ENCODE results near the gene AGBL4.

The AGBL4 gene

DNA sequence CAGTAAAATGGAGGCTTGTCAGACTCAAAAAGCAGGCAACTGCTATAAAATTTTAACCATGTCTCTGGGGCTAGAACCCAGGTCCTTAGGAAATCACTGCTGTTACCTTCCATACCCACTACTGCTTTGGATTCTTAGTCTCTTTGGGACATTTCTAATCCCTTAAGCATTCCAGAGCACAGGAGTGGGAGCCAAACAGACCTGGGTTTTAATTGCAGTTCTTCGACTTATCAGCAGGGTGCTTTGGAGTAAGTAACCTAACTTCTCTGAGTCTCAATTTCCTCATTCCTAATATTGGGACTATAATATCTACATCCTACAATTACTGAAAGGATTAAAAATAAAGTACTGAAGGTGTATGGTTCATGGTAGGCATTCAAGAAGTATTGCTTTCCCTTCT is 1086.0 kb downstream of the AGBL4 start:
- no peak for DNase-seq

- DNase-seq = no peak
Measured at GRCh38 chr1:48936436-48936835, 1087.3 kb downstream of the AGBL4 start.

- no peak for DNase-seq
Measured at GRCh38 chr1:48932366-48932765, 1091.4 kb downstream of the AGBL4 start.

DNA sequence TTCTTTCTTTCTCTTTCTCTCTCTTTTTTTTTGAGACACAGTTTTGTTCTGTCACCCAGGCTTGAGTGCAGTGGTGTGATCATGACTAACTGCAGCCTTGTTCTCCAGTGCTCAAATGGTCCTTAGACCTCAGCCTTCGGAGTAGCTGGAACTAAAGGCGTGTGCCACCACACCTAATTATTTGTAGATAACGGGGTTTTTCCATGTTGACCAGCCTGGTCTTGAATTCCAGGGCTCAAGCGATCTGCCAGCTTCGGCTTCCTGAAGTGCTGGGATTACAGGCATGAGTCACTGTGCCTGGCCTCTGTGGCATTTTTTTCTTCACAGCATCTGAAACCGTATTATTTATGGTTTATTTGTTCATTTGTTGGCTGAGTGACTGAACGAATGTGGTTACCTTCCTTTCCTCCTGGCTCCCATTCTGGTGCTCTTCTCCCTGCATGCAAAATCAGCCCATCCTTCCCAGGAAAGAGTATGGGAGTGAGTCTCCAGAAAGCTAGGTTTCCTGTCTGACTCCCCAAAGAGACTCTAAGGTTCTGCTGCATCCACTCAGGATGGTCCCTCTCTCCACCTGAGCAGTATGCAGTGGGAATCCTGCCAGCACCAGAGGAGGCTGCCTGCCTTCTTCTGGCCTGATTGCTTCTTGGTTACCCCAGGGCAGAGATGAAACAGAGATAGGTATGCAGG is 1092.1 kb downstream of the AGBL4 start:
- DNase-seq = no peak

- no peak for DNase-seq
Measured at GRCh38 chr1:48930011-48930410, 1093.7 kb downstream of the AGBL4 start.

DNA sequence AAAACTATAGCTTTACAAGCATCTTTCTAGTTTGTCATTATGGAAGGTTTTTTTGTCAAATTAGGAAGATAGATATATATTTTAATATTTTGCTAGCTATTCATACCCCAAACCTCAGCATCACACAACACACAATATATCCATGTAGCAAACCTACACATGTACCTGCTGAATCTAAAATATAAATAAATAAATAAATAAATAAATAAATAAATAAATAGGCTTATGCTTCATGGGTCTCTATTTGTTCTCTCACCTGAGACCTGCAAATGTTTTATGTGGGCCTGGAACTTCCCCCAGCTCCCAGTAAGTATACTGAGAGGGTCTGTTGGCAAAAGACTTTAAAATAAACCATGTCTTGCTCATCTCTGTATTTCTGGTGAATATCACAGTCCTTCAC is 1099.7 kb downstream of the AGBL4 start:
- no peak for DNase-seq

- DNase-seq = no peak
Measured at GRCh38 chr1:48923116-48923515, 1100.6 kb downstream of the AGBL4 start.

GRCh38 chr1:48920851-48921250 is 1102.9 kb downstream of the AGBL4 start:
- DNase-seq = no peak

GRCh38 chr1:48917901-48918603 is 1105.7 kb downstream of the AGBL4 start:
- peak; percentile 63 to 81 for DNase-seq

DNA sequence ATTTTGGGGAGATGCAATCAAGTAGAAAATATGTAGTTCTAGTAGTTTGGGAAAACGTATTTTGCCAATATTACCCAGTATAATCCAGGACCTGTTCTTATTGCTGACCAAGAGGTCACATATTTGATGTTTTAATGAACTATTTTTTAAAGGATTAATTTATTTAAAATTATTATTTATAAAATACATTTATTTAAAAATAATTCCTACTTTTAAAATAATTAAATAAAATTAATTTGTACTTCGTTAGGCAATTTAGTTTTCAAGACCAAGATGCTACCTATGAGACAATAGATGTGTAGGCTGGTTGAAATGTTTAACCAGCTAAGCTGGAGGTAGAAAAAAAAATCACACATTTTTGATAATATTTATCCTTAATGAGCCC is 1106.7 kb downstream of the AGBL4 start:
- DNase-seq = no peak

DNA sequence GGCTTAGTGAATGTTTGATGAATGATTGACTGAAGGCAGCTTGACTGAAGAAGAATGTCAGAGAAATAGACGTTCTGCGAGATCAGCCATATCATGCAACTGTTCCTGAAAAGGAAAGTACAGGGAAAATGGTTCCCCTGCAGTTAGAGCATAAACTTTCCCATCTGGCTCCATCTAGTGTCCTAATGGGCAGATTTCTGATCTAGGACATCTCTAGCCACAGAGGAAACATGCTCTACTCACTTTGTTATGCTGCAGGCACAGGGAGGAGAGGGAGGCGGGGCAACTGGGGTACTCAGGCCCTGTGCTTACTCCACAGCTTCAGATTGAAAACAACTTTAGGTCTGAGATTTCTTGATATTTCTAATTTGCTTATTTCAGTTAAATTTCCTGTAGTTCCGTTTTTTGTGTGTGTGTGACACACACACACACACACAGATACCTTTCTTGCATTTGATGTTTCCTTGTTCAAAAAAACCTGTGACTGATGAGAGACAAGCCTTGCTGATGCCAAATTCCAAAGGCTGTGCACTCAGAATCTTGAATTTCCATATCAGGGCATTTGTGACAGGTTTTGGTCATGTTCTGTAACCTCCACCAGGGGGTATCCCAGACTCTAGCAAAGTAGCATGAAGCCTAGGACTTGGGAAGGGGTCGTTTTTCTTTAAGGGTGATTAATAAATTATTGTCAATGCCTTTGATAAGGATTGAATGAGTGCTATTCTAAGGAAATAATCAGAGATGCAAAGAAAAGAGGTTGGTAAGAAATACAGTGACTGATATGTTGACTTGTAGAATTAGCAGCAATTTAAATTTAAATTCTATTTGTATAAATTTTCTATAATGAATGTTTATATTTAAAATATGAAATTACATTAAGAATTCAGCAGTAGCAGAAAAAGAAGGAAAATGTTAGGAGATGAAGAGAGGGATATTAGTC is 1107.4 kb downstream of the AGBL4 start:
- peak; percentile 39 to 47 for DNase-seq

GRCh38 chr1:48908606-48909005 is 1115.1 kb downstream of the AGBL4 start:
- DNase-seq = no peak

- no peak for DNase-seq
Measured at GRCh38 chr1:48906729-48907128, 1117.0 kb downstream of the AGBL4 start.

DNA sequence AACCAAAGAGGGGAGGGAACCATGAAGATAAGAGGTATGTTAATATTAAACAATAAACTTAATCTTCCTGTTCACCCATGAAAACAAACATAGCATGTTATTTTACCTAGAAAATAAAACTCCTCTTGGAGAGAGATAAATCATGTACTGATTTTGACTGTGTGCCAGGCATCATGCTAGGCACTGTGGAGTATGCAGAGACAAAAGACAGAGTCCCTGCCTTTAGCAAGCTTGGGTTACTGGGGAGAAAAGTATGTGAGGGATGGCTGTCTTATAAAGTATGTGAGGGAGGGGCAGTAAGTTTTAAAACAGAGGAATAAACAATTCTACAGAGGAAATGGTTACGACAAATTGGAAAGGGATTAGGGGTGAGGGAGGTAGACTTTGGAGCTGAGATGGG is 1117.6 kb downstream of the AGBL4 start:
- no peak for DNase-seq

DNA sequence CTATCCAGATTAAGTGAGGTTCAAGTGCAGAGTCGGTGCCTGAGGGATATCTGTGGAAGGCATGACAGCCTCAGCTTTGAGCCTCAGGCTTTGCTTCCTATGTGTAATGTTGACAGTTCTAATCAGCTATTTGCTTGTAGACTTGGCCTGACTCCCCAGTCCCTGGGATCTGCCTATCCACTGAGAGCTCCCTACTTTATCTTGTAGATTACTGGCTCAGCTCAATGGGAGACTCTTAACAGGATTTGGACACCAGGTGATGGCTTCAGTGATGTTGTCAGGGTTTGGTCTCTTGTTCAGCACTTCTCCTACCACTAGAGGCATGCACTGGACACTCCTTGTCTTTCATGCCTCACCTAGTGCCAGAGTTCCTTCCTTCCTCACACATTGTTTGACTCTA is 1120.5 kb downstream of the AGBL4 start:
- DNase-seq = no peak

GRCh38 chr1:48898894-48899293 is 1124.9 kb downstream of the AGBL4 start:
- DNase-seq = no peak

GRCh38 chr1:48889615-48890014 is 1134.1 kb downstream of the AGBL4 start:
- DNase-seq = no peak

- DNase-seq = no peak
Measured at GRCh38 chr1:48889082-48889481, 1134.7 kb downstream of the AGBL4 start.

- DNase-seq = no peak
Measured at GRCh38 chr1:48887796-48888195, 1136.0 kb downstream of the AGBL4 start.

GRCh38 chr1:48882020-48882419 is 1141.7 kb downstream of the AGBL4 start:
- no peak for DNase-seq

GRCh38 chr1:48878191-48878940 is 1145.4 kb downstream of the AGBL4 start:
- DNase-seq = no peak

- DNase-seq = no peak
Measured at GRCh38 chr1:48876330-48876785, 1147.4 kb downstream of the AGBL4 start.
